DMS53 treated with DMSO at 0.1 percent for 48 hours (cell line): ENCODE results near the gene ATF6B.
"Not testable (repeated sequence)": the region's sequence is repeated elsewhere in the genome, so short reads cannot be mapped to it uniquely, and the experiment has no call there.

Experiments used
- DNase-seq: peaks from one replicate; lab custom pipeline; 2025; ENCODE audit not compliant: unreplicated experiment; lab: John Stamatoyannopoulos, UW

ATF6B gene

DNA sequence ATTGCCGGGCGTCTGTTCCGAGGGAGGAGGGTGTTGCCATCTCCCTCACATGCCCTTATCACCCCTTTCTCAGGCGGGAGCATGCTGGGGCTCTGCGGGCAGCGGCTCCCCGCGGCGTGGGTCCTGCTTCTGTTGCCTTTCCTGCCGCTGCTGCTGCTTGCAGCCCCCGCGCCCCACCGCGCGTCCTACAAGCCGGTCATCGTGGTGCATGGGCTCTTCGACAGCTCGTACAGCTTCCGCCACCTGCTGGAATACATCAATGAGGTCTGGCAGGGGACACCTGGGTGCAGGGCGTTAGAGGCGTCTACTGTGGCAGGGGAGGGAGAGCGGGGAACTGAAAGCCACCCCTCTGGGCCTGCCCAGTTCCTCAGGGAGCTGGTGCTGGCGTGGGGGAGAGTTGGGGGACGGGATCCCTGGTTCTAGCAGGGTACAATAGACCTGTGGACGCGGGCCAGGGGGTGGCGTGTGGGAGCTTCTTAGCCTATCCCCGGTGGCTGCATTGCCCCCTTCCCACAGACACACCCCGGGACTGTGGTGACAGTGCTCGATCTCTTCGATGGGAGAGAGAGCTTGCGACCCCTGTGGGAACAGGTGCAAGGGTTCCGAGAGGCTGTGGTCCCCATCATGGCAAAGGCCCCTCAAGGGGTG is 26.6 kb upstream of the ATF6B start:
- DNase-seq, result peak; percentile 77

DNA sequence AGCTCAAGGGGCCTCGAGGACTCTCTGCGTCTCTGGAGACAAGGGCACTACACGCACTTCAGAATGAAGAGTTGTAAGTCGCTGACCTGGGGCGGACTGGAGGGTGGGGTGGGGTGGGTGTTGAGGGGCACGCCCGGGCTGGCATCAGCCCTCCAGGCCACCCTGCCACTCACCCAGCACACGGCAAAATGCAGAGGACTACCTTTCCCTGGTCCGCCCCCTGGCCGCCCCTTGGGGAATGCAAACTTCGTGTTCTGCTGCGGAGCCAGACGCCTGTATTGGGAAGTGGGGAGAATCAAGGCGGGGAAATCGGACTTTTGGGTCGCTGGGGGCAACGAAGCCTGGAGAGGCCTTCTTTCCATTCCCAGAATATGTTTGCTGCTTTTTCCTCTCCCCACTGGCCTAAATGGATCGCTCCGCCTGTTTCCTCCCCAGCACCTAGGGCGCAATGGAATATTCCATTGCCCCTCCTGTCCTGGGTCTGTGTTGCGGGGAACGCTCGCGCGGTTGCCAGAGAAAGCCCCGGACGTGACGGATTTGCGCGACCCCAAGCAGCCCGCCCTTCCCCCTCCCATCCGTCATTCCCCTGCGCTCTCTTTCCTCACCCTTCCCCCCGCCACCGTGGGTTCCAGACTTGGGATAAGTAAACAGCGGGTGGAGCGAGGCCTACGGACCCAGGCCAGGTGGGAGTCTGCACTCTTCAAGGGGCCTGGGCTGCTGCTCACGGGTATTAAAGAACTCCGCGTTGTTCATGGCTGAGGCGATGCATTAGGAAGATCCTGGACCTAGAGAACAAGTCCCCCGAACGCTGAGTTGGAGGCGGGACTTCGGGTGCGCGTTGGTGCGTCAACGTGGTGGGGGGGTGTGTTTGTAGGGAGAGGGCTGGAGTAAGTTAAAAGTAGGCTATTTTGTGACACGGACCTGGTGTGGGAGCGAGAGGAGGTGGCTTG is 25.8 kb upstream of the ATF6B start, which contains the start of gene PPT2:
PPT2 (plus strand) TSS at position 578 of the 950 bp plus-strand sequence. CDS start 454 bp downstream, outside the sequence.
- peak; percentile 56 for DNase-seq

DNA sequence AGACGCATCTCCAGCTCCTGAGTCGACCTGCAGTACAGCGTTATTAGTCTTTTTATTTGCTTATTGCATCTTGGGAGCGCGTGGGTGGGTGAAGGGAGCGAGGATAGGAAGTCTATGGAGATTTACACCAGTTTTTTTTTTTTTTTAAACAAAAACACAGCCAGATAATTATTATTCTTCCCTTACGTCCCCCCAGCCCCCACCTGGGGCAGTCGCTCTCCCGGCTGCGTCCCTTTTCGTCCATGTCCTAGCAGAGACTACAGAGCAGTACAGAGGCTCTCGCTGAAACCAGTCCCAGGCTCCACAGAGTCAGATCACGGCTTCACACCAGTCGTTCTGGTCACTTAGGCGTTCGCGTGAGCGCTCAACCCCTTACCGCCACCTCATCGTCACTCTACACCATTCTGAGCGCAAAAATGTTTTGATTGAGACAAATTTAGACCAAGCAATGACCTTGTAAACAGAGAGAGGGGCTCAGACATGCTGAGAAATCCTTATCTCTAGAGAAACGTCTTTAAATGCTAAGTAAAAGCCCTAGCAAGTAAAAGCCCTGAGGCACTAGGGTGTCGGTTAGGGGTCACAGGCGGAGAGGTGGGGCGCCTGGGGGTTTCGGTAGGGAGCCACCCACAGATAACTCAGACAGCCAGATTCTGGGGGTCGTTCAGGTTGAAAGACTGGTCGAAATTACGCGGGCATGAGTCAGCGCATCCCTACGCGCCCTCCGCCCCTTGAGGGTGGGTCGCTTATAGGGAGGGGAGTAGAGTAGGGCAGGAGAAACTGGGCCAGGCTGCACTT is 24.9 kb upstream of the ATF6B start:
- DNase-seq, result no peak

DNA sequence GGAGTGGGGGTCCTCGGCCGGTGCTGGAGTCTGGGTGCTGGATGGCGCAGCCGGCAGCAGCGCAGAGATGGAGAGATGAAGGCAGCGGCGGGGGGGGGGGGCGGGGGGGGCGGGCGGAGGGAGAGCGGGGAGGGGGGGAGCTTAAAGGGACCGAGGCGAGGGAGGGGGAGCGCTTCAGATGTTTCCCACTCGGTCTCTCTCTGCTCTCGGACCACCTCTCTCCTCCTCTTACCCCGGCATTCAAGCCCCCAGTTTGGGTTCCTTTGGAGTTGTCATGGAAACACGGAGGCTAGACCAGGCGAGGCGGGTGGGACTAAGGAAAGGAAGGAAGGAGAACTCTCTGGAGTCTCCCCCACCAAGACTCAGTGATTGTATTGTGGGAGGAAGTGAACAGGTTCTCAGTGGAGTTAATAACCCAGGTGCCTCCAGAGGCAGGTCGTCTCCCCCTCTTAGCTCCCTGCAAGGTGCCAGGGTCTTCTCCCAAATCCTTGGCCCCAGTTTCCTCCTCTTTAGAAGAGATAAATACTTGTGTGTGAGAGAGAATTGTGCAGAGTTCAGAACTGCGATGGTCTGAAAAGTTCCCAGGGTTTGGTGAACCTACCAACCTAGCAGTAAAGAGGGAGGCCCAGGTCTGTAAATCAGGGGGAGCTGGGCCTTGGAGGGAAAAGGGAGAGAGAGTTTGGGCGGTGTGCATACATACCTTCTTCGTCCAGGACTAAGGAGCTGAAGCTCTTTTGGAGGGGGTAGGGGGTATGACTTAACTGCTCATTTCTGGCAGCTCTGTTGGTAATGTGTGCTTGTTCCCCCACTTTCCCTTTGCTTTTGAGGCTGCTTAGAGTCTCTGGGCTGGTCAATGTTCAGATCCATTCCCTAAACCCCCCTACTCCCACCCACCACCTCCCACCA is 24.1 kb upstream of the ATF6B start, which contains the start of gene PRRT1:
PRRT1 (minus strand) TSS at position 77 of the 906 bp plus-strand sequence. CDS start 112 bp downstream, outside the sequence.
- DNase-seq, result no peak

DNA sequence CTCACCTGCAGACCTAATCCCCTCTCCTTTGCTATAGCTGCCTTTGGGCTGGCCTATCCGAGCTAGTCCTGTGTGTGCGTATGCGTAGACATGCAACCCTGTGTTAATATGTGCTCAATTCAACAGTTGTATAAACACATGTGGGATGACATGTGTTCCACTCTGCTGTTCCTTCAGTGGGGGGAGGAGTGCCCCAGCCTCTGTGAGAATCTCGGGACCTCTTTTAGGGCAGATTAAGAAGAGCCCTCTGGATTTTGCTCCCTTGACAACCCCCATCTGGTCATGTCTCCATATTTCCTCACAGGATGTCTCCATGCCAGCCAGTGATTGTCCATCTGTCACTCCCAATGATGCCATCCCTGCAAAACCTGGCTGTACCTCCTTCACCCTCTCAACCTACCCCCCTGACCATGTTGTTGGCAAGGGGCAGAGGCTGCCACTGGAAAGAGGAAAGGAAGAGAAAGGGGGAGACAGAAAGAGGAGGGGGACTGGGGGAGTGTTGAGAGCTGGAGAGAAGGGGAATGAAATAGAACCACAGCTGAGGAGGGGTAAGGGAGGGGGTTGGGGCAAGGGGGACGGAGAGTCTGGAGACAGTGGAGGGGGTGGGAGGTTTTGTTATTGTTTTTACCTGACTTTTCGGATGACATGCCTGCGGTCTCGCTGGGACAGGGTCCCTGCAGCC is 23.3 kb upstream of the ATF6B start:
- no peak for DNase-seq

DNA sequence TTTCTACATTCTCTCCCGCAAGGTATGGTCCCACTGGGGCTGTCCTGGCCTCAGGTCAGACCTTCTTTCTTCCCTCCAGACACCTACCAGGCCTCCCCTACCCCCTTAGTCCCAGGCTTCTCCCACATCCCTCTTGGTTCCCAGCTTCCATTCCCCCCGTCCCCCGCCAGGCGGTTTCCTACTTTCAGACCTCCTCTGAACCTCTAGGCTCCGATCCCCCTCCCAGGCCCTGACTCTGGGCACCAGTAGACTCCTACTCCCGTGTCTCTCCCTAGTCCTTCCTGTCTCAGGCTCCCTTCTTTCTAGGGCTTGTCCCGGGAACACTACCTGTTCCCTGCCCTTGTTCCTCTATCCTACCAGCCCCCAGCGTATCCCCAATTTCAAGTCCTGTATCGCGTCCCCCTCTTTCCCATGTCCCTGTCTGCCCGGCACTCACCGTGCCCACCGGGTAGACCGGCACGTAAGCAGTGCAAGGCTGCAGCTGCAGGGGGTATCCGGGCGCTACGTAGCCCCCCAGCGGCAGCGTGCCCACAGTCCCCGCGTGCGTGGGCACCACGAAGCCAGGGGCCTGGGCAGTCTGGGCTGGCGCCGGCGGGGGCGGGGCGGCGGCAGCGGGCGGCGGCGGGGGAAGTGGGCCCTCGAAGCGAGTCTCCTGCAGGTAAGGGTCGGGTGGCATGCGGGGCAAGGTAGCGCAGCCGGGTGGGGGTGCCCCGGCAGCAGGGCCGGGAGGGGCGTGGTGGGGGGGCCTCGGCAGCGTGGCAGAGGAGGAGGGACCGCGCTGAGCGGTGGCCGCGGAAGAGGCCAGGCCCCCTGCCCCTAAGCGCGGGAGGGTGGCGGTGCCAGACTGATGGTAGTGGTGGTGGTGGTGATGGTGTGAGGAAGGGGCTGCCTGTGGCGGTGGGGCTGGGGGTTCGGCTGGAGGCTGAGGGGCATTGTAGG is 22.2 kb upstream of the ATF6B start:
- no peak for DNase-seq

DNA sequence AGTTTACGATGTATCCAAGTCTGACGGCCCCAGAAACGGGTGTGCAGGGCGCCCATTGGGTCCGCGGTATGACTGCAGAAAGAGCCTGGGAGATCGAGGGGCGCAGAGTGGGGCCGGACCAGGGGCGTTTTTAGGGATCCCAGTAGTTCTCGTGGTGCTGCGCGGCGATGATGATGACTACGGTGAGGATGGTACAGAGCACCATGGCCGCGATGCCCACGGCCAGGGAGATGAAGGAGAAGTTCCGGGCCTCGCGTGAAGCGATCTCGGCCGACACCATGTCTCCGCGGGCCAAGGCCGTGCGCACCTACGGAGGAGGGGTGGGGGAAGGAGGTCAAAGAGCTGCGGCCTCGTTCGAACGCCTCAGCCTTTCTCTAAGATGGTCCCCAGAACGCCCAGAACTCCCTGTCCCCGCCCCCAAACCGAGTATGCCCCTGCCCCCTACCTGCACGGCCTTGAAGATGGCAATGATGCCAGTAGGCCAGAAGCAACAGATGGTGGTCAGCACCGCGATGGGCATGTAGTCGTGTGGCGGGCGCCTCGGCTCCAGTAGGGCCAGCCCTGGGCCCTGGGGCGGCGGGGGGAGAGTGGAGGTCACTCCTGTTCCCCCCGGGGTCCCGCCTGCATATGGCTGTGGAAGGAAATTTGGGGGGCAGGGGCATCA is 21.2 kb upstream of the ATF6B start:
- DNase-seq, result no peak

DNA sequence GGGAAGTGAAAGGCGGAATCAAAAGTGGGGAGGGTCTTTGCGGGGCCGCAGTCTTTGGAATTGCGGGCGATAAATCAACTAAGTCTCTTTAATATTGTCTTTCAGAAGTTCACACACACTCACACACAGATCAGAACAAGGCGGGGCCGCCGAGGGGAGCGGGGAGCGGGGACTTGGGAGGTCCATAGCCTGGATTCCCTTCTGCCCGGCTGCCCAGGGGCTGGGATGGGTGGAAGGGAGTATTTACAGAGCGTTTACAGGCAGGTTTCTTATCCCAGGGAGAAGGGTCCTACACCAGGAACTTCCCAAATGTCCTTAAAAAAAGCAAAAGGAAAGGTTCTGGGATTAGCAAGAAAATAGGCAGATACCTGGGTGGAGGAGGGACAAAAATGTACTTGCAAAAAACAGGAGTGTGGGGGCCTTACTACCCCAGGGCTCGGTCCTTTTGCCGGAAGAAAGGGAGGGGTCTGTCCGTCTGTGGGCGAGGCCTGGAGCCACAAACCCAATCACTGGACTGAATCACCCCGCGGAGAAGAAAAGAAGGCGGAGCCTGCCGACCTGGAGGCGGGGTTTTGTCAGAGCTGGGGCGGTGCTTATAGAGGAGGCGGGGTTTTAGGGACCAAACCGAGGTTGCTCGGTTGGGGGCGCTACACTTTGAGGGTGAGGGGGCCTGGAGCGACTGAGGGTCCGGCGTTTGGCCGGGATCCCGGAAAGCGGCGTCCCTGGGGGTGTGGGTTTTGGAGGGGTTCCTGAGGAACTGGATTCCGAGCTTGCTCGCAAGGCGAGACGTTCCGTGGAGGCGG is 20.4 kb upstream of the ATF6B start:
- no peak for DNase-seq

DNA sequence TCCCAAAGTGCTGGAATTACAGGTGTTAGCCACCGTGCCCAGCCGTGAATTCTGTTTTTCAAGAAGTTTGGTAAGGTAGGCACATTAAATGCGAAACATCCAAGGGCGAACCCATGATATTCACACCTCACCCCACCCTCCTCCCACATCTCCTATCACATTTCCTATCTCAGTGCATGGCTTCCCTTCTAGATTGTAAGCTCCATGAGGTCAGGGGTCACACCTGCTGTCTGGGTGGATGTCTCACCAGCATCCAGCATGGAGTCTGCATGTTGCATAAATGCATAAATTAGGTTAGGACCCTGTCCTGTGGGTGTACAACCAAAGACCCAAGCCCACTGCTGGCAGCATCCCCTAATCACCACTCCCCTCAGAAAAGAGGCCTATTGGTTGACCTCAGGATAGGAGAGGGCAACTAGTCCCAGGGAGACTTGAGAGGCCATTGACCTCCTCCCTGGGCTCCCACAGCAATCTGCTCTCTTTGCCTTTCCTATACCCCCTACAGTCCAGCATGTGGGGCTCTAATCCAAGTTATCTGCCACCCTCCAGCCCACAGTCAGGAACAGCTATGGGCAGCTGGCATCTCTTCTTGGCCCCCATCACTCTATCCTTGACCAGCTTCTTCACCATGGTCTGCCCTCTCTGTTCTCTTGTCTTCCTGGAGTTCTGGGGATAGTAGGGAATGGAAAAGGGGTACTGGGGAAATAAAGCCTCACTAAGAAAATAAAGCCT is 19.5 kb upstream of the ATF6B start:
- DNase-seq, result no peak

DNA sequence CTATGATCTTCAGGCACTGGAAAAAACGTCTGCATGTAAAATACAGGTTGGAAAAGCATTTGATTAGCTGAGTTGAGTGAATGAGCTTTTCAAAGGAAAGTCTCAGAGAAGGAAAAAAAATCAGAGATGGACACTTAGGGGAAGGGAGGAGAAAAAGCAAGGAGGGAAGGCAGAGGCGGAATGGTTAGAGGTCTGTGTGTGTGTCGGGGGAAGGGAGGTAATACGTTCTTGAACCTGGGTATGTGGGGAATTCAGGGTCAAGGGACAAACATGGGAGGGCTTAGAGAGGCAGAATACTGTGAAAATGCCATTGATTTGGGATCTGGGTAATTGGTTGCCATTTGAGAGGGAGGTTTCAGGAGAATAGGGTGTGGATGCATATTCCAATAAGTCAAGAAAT is 18.6 kb upstream of the ATF6B start:
- DNase-seq, result no peak

DNA sequence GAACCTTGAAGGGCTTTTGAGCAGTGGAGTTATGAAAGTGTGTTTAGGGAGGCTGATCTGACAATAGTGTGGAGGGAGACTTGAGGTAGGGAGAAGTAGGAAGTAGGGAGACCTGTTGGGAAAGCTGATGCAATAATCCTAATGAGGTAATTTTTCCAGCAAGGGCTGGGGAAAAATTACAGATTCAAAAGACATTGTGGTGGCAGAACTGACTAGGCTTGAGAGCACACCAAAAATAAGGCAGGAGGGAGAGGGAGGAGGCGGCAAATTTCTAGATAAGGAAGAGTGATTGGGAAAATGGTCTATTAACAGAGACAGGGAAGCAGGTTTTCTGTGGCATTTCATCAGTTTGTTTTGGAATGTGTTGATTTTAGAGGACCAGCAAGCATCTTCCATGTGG is 18.2 kb upstream of the ATF6B start:
- DNase-seq, result no peak

DNA sequence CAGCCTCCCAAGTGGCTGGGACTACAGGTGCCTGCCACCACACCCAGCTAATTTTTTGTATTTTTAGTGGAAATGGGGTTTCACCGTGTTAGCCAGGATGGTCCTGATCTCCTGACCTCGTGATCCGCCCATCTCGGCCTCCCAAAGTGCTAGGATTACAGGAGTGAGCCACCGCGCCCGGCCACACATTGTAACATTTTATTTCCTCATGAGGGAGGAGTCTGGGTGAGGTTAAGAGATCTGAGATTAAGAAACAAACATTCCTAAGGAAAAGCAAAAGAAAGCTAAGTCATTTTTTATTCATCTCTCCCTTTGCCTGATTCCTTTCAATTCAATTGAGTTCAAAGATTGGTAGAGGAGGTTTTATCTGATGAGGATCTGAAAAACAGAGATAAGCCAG is 16.2 kb upstream of the ATF6B start:
- not testable (repeated sequence) for DNase-seq

DNA sequence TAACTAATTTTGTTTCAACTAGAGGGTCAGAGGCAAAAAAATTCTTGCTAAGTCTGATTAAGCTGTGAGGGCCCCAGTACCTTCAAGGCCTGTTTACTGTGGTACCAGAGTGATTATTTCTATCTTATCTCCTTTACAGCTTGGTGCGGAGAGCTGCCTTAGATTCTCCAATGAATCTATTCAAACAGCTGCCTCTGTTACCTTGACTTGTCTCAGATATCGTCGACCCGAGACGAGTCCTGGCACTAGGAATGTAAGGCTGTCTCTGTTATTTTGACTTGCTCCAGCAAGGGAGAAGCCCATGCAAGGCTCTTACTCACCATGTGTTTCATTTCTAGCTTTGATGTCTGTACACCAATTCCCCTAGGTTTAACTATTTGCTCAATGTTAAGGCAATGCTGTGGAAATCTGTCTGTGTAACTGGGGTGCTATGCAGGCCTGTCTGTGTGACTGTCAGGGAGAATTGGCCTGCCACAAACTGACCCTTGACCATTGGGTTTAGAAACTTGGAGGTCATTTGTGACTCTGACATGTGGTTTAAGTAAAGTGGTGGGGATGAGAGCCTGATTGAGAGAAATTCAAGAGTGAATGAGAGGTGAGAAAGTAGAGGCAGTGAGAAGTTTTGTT is 12.5 kb upstream of the ATF6B start:
- DNase-seq, result no peak

DNA sequence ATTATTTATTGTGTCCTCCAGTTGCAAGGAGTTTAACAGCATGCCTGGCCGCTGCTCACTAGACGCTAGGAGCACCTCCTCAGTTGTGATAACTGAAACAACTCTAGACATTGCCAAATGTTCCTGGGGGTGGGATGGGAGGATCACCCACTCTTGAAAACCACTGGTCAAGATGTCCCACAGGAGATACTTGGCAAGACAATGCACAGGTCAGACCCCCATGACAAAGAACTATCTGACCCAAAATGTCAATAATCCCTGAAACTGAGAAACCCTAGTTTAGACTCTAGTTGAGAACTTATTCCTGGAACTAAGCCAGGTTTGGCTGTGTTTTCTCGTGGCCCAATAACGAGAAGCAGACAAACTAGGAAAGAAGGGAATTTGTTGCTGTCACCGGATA is 11.5 kb upstream of the ATF6B start:
- no peak for DNase-seq

DNA sequence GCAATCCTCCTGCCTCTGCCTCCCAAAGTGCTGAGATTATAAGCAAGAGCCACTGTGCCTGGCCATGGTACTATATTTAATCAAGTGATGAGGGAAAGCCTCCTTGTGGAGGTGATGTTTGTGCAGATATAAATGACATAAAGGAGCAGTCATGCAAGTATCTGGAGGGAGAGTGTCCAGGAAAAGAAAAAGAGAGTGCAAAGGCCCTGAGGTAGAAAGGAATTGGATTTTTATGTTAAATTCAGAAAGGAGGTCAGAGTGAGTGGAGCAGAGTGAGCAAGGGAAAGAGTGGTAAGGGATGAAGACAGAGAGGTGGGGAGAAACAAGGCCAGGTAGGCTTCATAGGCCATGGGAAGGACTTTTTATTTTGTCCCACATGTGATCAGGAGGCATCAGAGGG is 9.4 kb upstream of the ATF6B start:
- no peak for DNase-seq

DNA sequence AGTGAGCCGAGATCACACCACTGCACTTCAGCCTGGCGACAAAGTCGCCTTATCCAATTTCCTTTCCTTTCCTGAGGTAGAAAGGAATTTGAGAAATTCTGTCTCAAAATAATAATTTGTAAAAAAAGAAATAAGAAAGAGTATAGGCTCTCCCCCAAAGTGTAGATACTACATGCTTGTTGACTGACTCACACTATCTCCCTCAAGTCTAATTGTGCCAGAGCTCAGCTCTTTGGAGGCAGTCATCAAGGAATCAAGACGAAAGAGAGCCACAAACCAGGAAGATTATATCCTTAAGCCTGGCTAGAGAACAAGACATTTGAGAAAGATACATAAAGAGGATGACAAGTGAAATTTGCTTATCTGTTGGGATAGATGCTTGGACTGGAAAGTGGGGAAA is 5.7 kb upstream of the ATF6B start:
- DNase-seq, result no peak
